Thoracic aorta (tissue), 2 donors: ENCODE measurements around the gene TMEM115. TPM values are rescaled to one million over a fixed set of nuclear protein-coding genes. Genes with fewer than 3 reads are reported as not detected.

Experiments used
- ATAC-seq: fragments of 150-250 bp; one replicate; pipeline ENCODE4 v1.8.0; 2017; ENCODE audit warnings: low read depth; ENCODE audit not compliant: insufficient number of reproducible peaks, low FRiP score
- DNase-seq: peaks from one replicate; pipeline ENCODE4 v3.0.0-alpha.2; 2020; ENCODE audit warnings: low spot score
- H3K27ac ChIP-seq, 2 donors: fragments of 200-600 bp; sonication (generic); 1 replicate in 1 of 2; 2 replicates in 1 of 2; pipeline ENCODE4 v1.5.1; 2016; ENCODE audit warnings: mild to moderate bottlenecking in 2 of 2, moderate library complexity in 2 of 2
- H3K27me3 ChIP-seq: fragments of 200-600 bp; sonication (generic); replicated peaks from 2 replicates; pipeline ENCODE4 v1.6.0; 2016; ENCODE audit warnings: mild to moderate bottlenecking; ENCODE audit not compliant: insufficient read depth
- H3K36me3 ChIP-seq: fragments of 200-600 bp; sonication (generic); one replicate; pipeline ENCODE4 v1.5.1; 2016
- H3K4me1 ChIP-seq, 2 donors: fragments of 200-600 bp; sonication (generic); 1 replicate in 1 of 2; 2 replicates in 1 of 2; pipeline versions ENCODE4 v1.5.1 to v1.6.0; 2016; ENCODE audit warnings: low read depth in 2 of 2, mild to moderate bottlenecking in 1 of 2; ENCODE audit not compliant: control insufficient read depth in 1 of 2
- H3K4me3 ChIP-seq: fragments of 200-600 bp; sonication (generic); 2 replicates; pipeline ENCODE4 v1.5.1; 2016; ENCODE audit warnings: mild to moderate bottlenecking
- H3K9me3 ChIP-seq: fragments of 200-600 bp; sonication (generic); 2 replicates; pipeline ENCODE4 v1.5.1; 2016
- total RNA-seq, 2 donors: library from RNA; depleted of rRNA; stranded (reverse); fragments of >200 nt; gene quantifications; one replicate each; pipeline versions ENCODE4 v1.1.0 to v1.2.3, GENCODE V29; 2016
- TF ChIP-seq, protein P1 (sequence below): fragments of 200-600 bp; sonication (generic); IDR thresholded peaks from one replicate; pipeline ENCODE4 v1.5.1; 2019; ENCODE audit warnings: antibody characterized with exemption

Gene TMEM115
- total RNA-seq, 2 donors from 2014 or later: 55.0 to 57.7 TPM

DNA sequence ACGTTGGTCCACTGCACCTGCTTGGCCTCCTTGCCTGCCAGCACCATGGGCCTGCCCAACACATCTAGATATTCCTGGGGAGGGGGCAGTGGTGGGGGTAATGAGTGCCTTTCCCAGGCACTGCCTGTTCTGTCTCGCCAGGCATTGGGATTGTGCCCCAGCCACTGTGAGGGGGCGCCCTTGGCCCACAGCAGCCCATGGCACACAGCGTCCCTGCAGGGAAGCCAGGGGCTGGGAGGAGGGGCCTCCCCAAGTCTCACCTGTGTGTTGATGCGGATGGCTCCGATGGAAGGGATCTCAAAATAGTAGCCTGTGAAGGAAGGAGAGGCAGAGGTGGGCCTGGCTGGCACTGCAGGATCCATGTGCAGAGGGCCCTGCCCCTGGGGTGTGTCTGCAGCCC, 18.7 kb upstream of the TMEM115 start:
- Histone ChIP-seq H3K27ac (no peak overlapping the region), H3K4me1 (peaks cover 4 to 14% of the 10 kb centered on the region in 2 donors), H3K36me3 (no peaks in the 10 kb centered on the region), H3K4me3 (no peak overlapping the region), H3K9me3 (no peaks in the 10 kb centered on the region), H3K27me3 (no peaks in the 10 kb centered on the region)
- DNase-seq: no peak
- no peak for ATAC-seq
- TF ChIP-seq, protein P1, sequence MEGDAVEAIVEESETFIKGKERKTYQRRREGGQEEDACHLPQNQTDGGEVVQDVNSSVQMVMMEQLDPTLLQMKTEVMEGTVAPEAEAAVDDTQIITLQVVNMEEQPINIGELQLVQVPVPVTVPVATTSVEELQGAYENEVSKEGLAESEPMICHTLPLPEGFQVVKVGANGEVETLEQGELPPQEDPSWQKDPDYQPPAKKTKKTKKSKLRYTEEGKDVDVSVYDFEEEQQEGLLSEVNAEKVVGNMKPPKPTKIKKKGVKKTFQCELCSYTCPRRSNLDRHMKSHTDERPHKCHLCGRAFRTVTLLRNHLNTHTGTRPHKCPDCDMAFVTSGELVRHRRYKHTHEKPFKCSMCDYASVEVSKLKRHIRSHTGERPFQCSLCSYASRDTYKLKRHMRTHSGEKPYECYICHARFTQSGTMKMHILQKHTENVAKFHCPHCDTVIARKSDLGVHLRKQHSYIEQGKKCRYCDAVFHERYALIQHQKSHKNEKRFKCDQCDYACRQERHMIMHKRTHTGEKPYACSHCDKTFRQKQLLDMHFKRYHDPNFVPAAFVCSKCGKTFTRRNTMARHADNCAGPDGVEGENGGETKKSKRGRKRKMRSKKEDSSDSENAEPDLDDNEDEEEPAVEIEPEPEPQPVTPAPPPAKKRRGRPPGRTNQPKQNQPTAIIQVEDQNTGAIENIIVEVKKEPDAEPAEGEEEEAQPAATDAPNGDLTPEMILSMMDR: no peak

DNA sequence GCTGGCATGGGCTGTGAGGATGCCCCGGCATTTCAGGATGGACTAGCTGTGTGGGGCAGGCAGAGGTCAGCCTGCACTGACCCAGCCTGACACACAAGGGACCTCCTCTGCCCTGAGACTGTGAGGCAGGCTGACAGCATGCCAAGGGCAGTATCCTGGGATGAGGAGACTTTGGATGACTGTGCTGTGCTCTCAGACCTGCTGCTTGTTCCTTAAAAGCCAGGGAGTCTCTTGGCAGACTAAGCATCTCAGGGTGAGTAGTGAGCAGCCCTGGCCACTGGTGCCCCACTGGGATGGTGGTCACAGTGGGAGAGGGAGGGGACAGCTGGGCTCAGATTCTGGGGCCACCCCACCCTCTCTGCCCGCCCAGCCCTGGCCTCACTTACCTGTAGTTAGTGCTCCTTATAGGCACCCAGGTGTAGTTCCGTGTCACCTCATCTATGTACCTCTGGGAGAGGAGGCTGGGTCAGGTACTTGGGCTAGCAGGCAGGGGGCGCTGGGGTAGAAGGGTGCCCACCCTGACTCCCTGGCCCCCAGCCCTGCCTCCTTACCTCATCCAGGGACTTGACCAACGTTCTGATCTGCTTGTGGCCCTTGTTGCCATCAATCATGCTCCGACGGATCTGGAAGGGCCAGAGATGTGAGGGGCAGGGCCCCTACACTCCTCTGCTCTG, 16.1 kb upstream of the TMEM115 start:
- TF ChIP-seq, protein P1: no peak
- no peak overlapping the region for H3K27ac ChIP-seq
- H3K4me1 ChIP-seq: no peaks in the 10 kb centered on the region
- H3K9me3 ChIP-seq: no peaks in the 10 kb centered on the region
- ATAC-seq (no peak), DNase-seq (no peak)
- H3K27me3 ChIP-seq: no peaks in the 10 kb centered on the region
- H3K4me3 ChIP-seq: no peak overlapping the region
- no peaks in the 10 kb centered on the region for H3K36me3 ChIP-seq

DNA sequence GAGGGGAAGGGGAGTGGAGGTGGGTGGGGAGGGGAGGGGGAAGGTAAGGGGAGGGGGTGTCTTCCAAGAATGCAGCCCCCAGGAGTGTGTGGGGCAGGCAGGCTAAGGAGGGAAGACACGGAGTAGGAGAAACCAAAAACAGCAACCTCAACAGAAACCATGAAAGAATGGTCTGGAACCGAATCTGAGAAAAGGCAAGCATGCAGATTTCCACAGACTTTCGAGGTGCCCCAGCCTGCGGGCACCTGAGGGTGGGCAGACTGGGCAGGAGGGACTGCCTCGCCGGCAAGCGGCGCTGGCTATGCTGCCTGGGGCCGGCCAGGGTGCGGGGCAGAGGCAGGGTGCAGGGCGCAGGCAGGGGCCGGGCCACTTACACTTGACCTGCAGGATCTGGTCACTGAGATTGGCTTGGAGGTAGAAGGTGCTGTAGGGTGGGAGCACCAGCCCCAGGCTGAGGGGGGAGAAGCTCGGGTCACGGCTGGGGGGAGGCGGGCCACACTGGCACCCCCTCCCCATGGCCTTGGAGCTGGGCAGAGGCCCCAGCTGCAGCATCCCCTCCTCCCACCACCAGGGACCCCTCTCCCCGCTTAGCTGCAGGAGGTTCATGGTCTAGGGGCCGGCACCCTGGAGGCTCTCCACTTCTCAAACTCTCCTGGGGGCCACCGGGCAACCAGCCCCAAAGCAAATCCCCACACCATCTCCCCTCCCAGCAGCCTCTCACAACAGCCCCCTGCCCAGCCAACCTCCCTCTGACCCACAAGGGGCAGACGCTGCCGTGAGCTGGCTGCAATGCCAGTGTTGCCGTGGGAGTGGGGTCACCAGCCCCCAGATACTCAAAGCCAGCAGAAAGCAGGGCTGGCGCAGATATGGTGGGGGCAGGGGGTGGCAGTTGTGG, 15.3 kb upstream of the TMEM115 start:
- no peaks in the 10 kb centered on the region for H3K4me1 ChIP-seq
- no peaks in the 10 kb centered on the region for H3K9me3 ChIP-seq
- no peaks in the 10 kb centered on the region for H3K36me3 ChIP-seq
- ATAC-seq (no peak), DNase-seq (no peak)
- H3K27ac ChIP-seq: no peak overlapping the region
- TF ChIP-seq, protein P1: no peak
- no peak overlapping the region for H3K4me3 ChIP-seq
- H3K27me3 ChIP-seq: no peaks in the 10 kb centered on the region

DNA sequence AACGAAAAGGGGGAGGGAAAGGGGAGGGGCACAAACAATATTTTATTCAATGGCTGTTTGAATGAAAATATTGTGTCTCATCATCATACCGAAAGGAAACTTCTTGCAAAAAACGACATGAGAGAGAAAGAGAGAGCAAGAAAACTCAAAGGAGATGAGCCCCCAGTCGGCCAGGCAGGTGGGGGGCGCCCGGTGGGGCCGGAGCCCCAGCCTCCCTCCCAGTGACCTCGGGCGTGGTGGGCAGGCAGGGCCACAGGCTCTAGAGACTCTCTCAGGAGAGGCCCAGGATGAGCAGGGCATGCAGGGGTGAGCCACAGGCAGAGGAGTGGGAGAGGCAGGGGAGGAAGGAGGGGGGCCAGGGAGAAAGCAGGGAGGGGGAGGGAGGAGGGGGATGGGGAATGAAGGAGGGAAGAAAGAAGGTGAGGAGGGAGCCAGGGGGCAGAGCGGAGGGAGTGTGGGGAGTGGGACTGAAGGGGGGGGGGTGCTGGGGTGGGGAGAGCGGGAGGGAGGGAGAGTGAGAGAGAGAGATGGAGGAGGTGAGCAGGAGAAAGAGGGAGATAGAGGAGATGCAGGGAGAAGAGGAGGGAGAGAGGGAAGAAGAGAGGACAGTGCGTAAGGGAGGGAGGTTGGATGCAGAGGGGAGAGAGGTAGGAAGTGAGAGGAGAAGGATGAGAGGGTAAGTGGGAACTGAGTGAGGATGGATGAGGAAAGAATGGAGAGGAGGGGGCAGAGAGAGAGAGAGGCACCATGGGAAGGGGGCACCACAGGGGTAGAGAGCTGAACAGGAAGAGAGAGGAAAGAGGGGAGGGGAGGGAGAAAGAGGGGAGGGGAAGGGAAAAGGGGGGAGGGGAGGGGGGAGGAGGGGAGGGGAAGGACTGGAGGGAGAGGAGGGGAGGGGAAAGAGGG, 14.1 kb upstream of the TMEM115 start:
- no peaks in the 10 kb centered on the region for H3K9me3 ChIP-seq
- ATAC-seq (no peak), DNase-seq (no peak)
- H3K36me3 ChIP-seq: no peaks in the 10 kb centered on the region
- no peaks in the 10 kb centered on the region for H3K4me1 ChIP-seq
- H3K27me3 ChIP-seq: no peaks in the 10 kb centered on the region
- TF ChIP-seq, protein P1: no peak
- no peak overlapping the region for H3K4me3 ChIP-seq
- H3K27ac ChIP-seq: no peak overlapping the region
